B cell (primary cell): ENCODE data around the gene MRPS27. TPM values are rescaled to one million over a fixed set of nuclear protein-coding genes. Genes with fewer than 3 reads are reported as not detected.

Source experiments
- ATAC-seq: fragments of 200-7000 bp; cut with Tn5 transposase; one replicate; pipeline ENCODE4 v1.10.0; 2021; ENCODE audit warnings: low read depth, mild to moderate bottlenecking, moderate number of reproducible peaks, moderate library complexity
- CTCF ChIA-PET: fragments of 350-600 bp; sonication (Branson Sonifier 250); formaldehyde crosslinking; loops from one replicate; lab custom pipeline; 2021; ENCODE audit warnings: antibody characterized with exemption, inconsistent platforms; lab: Charles Lee
- POLR2A ChIA-PET: fragments of 350-600 bp; sonication (Branson Sonifier 250); formaldehyde crosslinking; loops from one replicate; lab custom pipeline; 2021; ENCODE audit warnings: antibody characterized with exemption; lab: Charles Lee
- DNase-seq: peaks from one replicate; pipeline ENCODE4 v3.0.0; 2013
- H2AFZ ChIP-seq: 2 replicates; pipeline ENCODE4 v1.6.1; 2012; ENCODE audit warnings: mild to moderate bottlenecking, low read depth, low read length; ENCODE audit not compliant: insufficient read depth, poor library complexity, severe bottlenecking
- H3K27ac ChIP-seq, 2 donors: 1 replicate in 1 of 2; 2 replicates in 1 of 2; pipeline ENCODE4 v1.5.1; 2012 to 2013; ENCODE audit warnings: low read length in 2 of 2, mild to moderate bottlenecking in 2 of 2, moderate library complexity in 1 of 2
- H3K27me3 ChIP-seq, 4 experiments: fragments of 200-600 bp in 1 of 4; sonication (generic) in 1 of 4; replicated peaks in 1 of 4; 1 replicate in 2 of 4; 2 replicates in 2 of 4; pipeline versions ENCODE4 v1.6.1 to v1.7.0; 2013 to 2016; ENCODE audit warnings: low read length in 3 of 4, mild to moderate bottlenecking in 2 of 4, mixed read lengths in 1 of 4, moderate library complexity in 1 of 4; ENCODE audit not compliant: insufficient read depth in 4 of 4, control insufficient read depth in 3 of 4; ENCODE audit errors: control extremely low read depth in 1 of 4
- H3K36me3 ChIP-seq, 2 experiments: replicated peaks in 1 of 2; 1 replicate in 1 of 2; 2 replicates in 1 of 2; pipeline versions ENCODE4 v1.6.1 to v1.7.1; 2013; ENCODE audit warnings: low read length in 1 of 2; ENCODE audit not compliant: insufficient read depth in 2 of 2, control insufficient read depth in 1 of 2; ENCODE audit errors: control extremely low read depth in 1 of 2, extremely low read depth in 1 of 2
- H3K4me1 ChIP-seq, 2 donors: fragments of 200-600 bp in 1 of 2; sonication (generic) in 1 of 2; 1 replicate in 1 of 2; 2 replicates in 1 of 2; pipeline versions ENCODE4 v1.5.1 to v1.6.1; 2013 to 2017; ENCODE audit warnings: low read length in 2 of 2; ENCODE audit not compliant: control insufficient read depth in 2 of 2, insufficient read depth in 2 of 2
- H3K4me2 ChIP-seq: replicated peaks from 2 replicates; pipeline ENCODE3; 2012; ENCODE audit warnings: mild to moderate bottlenecking, low read depth, low read length; ENCODE audit not compliant: poor library complexity, severe bottlenecking
- H3K4me3 ChIP-seq, 5 experiments: fragments of 200-600 bp in 1 of 5; sonication (generic) in 1 of 5; 1 replicate in 3 of 5; 2 replicates in 2 of 5; pipeline versions ENCODE4 v1.5.1 to v1.7.0; 2011 to 2016; ENCODE audit warnings: low read length in 4 of 5, mild to moderate bottlenecking in 4 of 5, low read depth in 2 of 5, control low read depth in 1 of 5, moderate library complexity in 1 of 5; ENCODE audit not compliant: insufficient read depth in 1 of 5; ENCODE audit errors: control extremely low read depth in 1 of 5, extremely low read depth in 1 of 5
- H3K79me2 ChIP-seq: fragments of 200-600 bp; sonication (generic); one replicate; pipeline ENCODE4 v1.6.0; 2016; ENCODE audit warnings: low read length; ENCODE audit not compliant: control insufficient read depth, insufficient read depth
- H3K9ac ChIP-seq: fragments of 200-600 bp; sonication (generic); 2 replicates; pipeline ENCODE4 v1.6.1; 2017; ENCODE audit warnings: mild to moderate bottlenecking, low read length, moderate library complexity
- H3K9me3 ChIP-seq, 3 donors: one replicate each; pipeline versions ENCODE4 v1.6.1 to v1.7.1; 2013; ENCODE audit warnings: low read length in 2 of 3; ENCODE audit not compliant: control insufficient read depth in 2 of 3, insufficient read depth in 1 of 3; ENCODE audit errors: control extremely low read depth in 1 of 3
- H4K20me1 ChIP-seq: 2 replicates; pipeline ENCODE4 v1.6.0; 2012; ENCODE audit warnings: mild to moderate bottlenecking, low read length; ENCODE audit not compliant: insufficient read depth, control insufficient read depth, poor library complexity, severe bottlenecking
- H3K27ac Mint-ChIP-seq: one replicate; pipeline ENCODE4 v1.8.0; 2021; ENCODE audit warnings: mixed read lengths
- H3K27me3 Mint-ChIP-seq: one replicate; pipeline ENCODE4 v1.8.0; 2021; ENCODE audit warnings: mixed read lengths
- H3K4me1 Mint-ChIP-seq: one replicate; pipeline ENCODE4 v1.8.0; 2021; ENCODE audit warnings: mixed read lengths
- H3K4me3 Mint-ChIP-seq: one replicate; pipeline ENCODE4 v1.8.0; 2021; ENCODE audit warnings: mixed read lengths
- H3K9me3 Mint-ChIP-seq: one replicate; pipeline ENCODE4 v1.8.0; 2022; ENCODE audit warnings: mixed read lengths; ENCODE audit not compliant: insufficient read depth
- CTCF ChIP-seq: fragments of 200-600 bp; IDR thresholded peaks from one replicate; pipeline ENCODE4 v1.8.0; 2022; ENCODE audit warnings: antibody characterized with exemption, mild to moderate bottlenecking
- EZH2 ChIP-seq: IDR thresholded peaks from 2 replicates; pipeline ENCODE4 v1.6.1; 2012; ENCODE audit warnings: borderline replicate concordance, low read depth, mild to moderate bottlenecking, moderate library complexity, low read length; ENCODE audit not compliant: insufficient read depth, poor library complexity, severe bottlenecking
- whole genome bisulfite sequencing: methylation state at CpG from one replicate; pipeline ENCODE4 v1.1.5; 2013; ENCODE audit warnings: missing lambda C conversion rate; ENCODE audit not compliant: insufficient coverage; 5-methylcytosine and 5-hydroxymethylcytosine counted together
- intact Hi-C: fragments of 100-400 bp; cut with micrococcal nuclease; formaldehyde crosslinking; loops from one replicate; pipeline ENCODE4 v1.10.0; 2022
- polyA plus RNA-seq: library from polyadenylated mRNA; depleted of rRNA; stranded (reverse); fragments of >200 nt; gene quantifications from 2 replicates; pipeline ENCODE4 v1.2.3, GENCODE V29; 2012
- total RNA-seq, 2 donors: library from RNA; stranded (reverse); fragments of 120-200 nt in 1 of 2; gene quantifications; 1 replicate in 1 of 2; 2 replicates in 1 of 2; pipeline versions ENCODE4 v1.2.3 to v1.2.4, GENCODE V29; 2013 to 2022

The MRPS27 gene
- total and polyA plus RNA-seq, 2 donors (not counting 1 experiment from before 2014, with no cell fraction given) = 33.4 to 58.3 TPM

- Histone ChIP-seq H2AFZ (no peak overlapping the region), H3K4me3 (no peak overlapping the region), H3K4me1 (no peaks in the 10 kb centered on the region), H3K4me2 (no peak overlapping the region), H3K27me3 (no peaks in the 10 kb centered on the region), H3K36me3 (no peaks in the 10 kb centered on the region), H3K9ac (no peak overlapping the region), H3K27ac (no peak overlapping the region), H3K9me3 (no peaks in the 10 kb centered on the region), H4K20me1 (no peaks in the 10 kb centered on the region), H3K79me2 (no peaks in the 10 kb centered on the region)
- ChIA-PET POLR2A (no interaction called here), CTCF (interaction anchor here (1.4 to 6.3 kb wide), 3 partner anchors 9 to 242 kb away, joined by 4 to 65 read pairs (median 5); no protein-coding TSS in a partner anchor)
- ATAC-seq (no peak), DNase-seq (no peak)
- Mint-ChIP-seq H3K4me1 (peaks cover 7% of the 10 kb centered on the region), H3K4me3 (no peak overlapping the region), H3K9me3 (no peaks in the 10 kb centered on the region), H3K27ac (no peak overlapping the region), H3K27me3 (no peaks in the 10 kb centered on the region)
- intact Hi-C loops = no loop called here
- no CpG with 5 or more reads among the region's 1 CpG for WGBS
- no peak for TF ChIP-seq CTCF
- no peak for TF ChIP-seq EZH2
These were observed 49.3 kb upstream of the MRPS27 start for GRCh38 chr5:72369301-72369700.

- TF ChIP-seq EZH2 (no peak), CTCF (no peak)
- no peak overlapping the region for H3K27ac ChIP-seq
- no peaks in the 10 kb centered on the region for H4K20me1 ChIP-seq
- H3K4me1 ChIP-seq = no peaks in the 10 kb centered on the region
- H3K4me3 Mint-ChIP-seq = no peak overlapping the region
- no peaks in the 10 kb centered on the region for H3K9me3 ChIP-seq
- H3K9ac ChIP-seq = no peak overlapping the region
- no peaks in the 10 kb centered on the region for H3K79me2 ChIP-seq
- peaks cover 7% of the 10 kb centered on the region for H3K4me1 Mint-ChIP-seq
- H3K4me2 ChIP-seq = no peak overlapping the region
- no peaks in the 10 kb centered on the region for H3K27me3 ChIP-seq
- no peak overlapping the region for H2AFZ ChIP-seq
- no peak overlapping the region for H3K4me3 ChIP-seq
- no peaks in the 10 kb centered on the region for H3K36me3 ChIP-seq
- intact Hi-C loops = no loop called here
- ChIA-PET CTCF (interaction anchor here (1.4 to 6.3 kb wide), 3 partner anchors 10 to 243 kb away, joined by 4 to 65 read pairs (median 5); no protein-coding TSS in a partner anchor), POLR2A (no interaction called here)
- DNase-seq = no peak
- no peak overlapping the region for H3K27ac Mint-ChIP-seq
- ATAC-seq = no peak
- H3K27me3 Mint-ChIP-seq = no peaks in the 10 kb centered on the region
- no CpG with 5 or more reads among the region's 1 CpG for WGBS
- no peaks in the 10 kb centered on the region for H3K9me3 Mint-ChIP-seq
These were observed 48.2 kb upstream of the MRPS27 start for GRCh38 chr5:72368271-72368670.
